ENCODE results near the gene TCEANC2.
"Not testable (repeated sequence)": the region's sequence is repeated elsewhere in the genome, so short reads cannot be mapped to it uniquely, and the experiment has no call there.

Gene TCEANC2

GRCh38 chr1:54099061-54099610, 45.7 kb downstream of the TCEANC2 start:
- no peak overlapping the region for H3K4me3 ChIP-seq (replicated peaks; ENCODE audit: low read depth, low read length)
- TF ChIP-seq CTCF (IDR thresholded peaks at IDR 0.05; ENCODE audit: low read depth, low read length, missing control alignments) = no peak
- no peak for DNase-seq (ENCODE audit: extremely low read depth, low read depth)

- no peak for DNase-seq (ENCODE audit: extremely low read depth, low read depth)
- H3K4me3 ChIP-seq (replicated peaks; ENCODE audit: low read depth, low read length) = no peak overlapping the region
- no peak for TF ChIP-seq CTCF (IDR thresholded peaks at IDR 0.05; ENCODE audit: low read depth, low read length, missing control alignments)
Observed at GRCh38 chr1:54100500-54100899, 47.1 kb downstream of the TCEANC2 start.

- H3K4me3 ChIP-seq (replicated peaks; ENCODE audit: low read depth, low read length) = no peak overlapping the region
- DNase-seq (ENCODE audit: extremely low read depth, low read depth) = no peak
- no peak for TF ChIP-seq CTCF (IDR thresholded peaks at IDR 0.05; ENCODE audit: low read depth, low read length, missing control alignments)
Observed at GRCh38 chr1:54103414-54103813, 50.0 kb downstream of the TCEANC2 start.

GRCh38 chr1:54104613-54105012, 51.2 kb downstream of the TCEANC2 start:
- H3K4me3 ChIP-seq (replicated peaks; ENCODE audit: low read depth, low read length); DNase-seq (ENCODE audit: extremely low read depth, low read depth): not testable (repeated sequence)

- TF ChIP-seq CTCF (IDR thresholded peaks at IDR 0.05; ENCODE audit: low read depth, low read length, missing control alignments) = no peak
- no peak for DNase-seq (ENCODE audit: extremely low read depth, low read depth)
- H3K4me3 ChIP-seq (replicated peaks; ENCODE audit: low read depth, low read length) = no peak overlapping the region
Observed at GRCh38 chr1:54105080-54105479, 51.7 kb downstream of the TCEANC2 start.

GRCh38 chr1:54105736-54106269, 52.4 kb downstream of the TCEANC2 start:
- H3K4me3 ChIP-seq (replicated peaks; ENCODE audit: low read depth, low read length) = no peak overlapping the region
- no peak for TF ChIP-seq CTCF (IDR thresholded peaks at IDR 0.05; ENCODE audit: low read depth, low read length, missing control alignments)
- no peak for DNase-seq (ENCODE audit: extremely low read depth, low read depth)

GRCh38 chr1:54107131-54107530, 53.7 kb downstream of the TCEANC2 start:
- no peak overlapping the region for H3K4me3 ChIP-seq (replicated peaks; ENCODE audit: low read depth, low read length)
- DNase-seq (ENCODE audit: extremely low read depth, low read depth) = no peak
- TF ChIP-seq CTCF (IDR thresholded peaks at IDR 0.05; ENCODE audit: low read depth, low read length, missing control alignments) = peak; percentile 28

Measured in HFF-Myc (cell line).